Lower leg skin (tissue), 3 donors: ENCODE results near the gene MYORG.

Experiments
- POLR2A ChIP-seq, 2 donors: fragments of 450-650 bp; IDR thresholded peaks; one replicate each; pipeline ENCODE4 v1.6.1; 2016 to 2017; ENCODE audit warnings: antibody characterized with exemption in 2 of 2, mild to moderate bottlenecking in 1 of 2, moderate library complexity in 1 of 2
- TF ChIP-seq, protein P1 (sequence below), 3 donors: fragments of 450-650 bp; IDR thresholded peaks; one replicate each; pipeline ENCODE4 v1.5.1; 2016; ENCODE audit warnings: antibody characterized with exemption in 3 of 3, mild to moderate bottlenecking in 3 of 3, moderate library complexity in 2 of 3

GRCh38 chr9:34386656-34387055, 10.0 kb upstream of the MYORG start:
- TF ChIP-seq, protein P1, sequence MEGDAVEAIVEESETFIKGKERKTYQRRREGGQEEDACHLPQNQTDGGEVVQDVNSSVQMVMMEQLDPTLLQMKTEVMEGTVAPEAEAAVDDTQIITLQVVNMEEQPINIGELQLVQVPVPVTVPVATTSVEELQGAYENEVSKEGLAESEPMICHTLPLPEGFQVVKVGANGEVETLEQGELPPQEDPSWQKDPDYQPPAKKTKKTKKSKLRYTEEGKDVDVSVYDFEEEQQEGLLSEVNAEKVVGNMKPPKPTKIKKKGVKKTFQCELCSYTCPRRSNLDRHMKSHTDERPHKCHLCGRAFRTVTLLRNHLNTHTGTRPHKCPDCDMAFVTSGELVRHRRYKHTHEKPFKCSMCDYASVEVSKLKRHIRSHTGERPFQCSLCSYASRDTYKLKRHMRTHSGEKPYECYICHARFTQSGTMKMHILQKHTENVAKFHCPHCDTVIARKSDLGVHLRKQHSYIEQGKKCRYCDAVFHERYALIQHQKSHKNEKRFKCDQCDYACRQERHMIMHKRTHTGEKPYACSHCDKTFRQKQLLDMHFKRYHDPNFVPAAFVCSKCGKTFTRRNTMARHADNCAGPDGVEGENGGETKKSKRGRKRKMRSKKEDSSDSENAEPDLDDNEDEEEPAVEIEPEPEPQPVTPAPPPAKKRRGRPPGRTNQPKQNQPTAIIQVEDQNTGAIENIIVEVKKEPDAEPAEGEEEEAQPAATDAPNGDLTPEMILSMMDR (IDR thresholded peaks at IDR 0.05): no peak
- no peak for TF ChIP-seq POLR2A (IDR thresholded peaks at IDR 0.05)
